Amygdala (tissue), 56 donors: ENCODE results near the gene USP49.

Source experiments
- DNase-seq, 56 donors: peaks; one replicate each; lab custom pipeline; 2025; lab: John Stamatoyannopoulos, UW

Gene USP49

GRCh38 chr6:41785254-41785653 is 109.9 kb downstream of the USP49 start:
- no peak for DNase-seq

GRCh38 chr6:41784581-41785171 is 110.5 kb downstream of the USP49 start:
- no peak for DNase-seq

GRCh38 chr6:41783106-41783780 is 111.9 kb downstream of the USP49 start:
- DNase-seq, result no peak

- no peak for DNase-seq
Observed at GRCh38 chr6:41781366-41781730, 113.8 kb downstream of the USP49 start.

GRCh38 chr6:41780551-41781365 is 114.4 kb downstream of the USP49 start, which contains the start of gene PRICKLE4:
TSS of gene PRICKLE4 (plus strand) at chr6:41780782. CDS start at chr6:41783474, 2,692 bp downstream.
- DNase-seq, result peak in 11 of 56 donors; percentile 15 to 48 (median 36)

- DNase-seq, result peak; percentile 59 to 100 (median 97)
Observed at GRCh38 chr6:41779788-41780550, 115.2 kb downstream of the USP49 start, which contains the start of gene FRS3. TSS of gene FRS3 (minus strand) at chr6:41779900. CDS start at chr6:41776987, 2,913 bp downstream.

GRCh38 chr6:41779336-41779735 is 115.8 kb downstream of the USP49 start:
- peak in 3 of 56 donors; percentile 49 to 54 (median 52) for DNase-seq

- no peak for DNase-seq
Observed at GRCh38 chr6:41778895-41779294, 116.3 kb downstream of the USP49 start.

- no peak for DNase-seq
Observed at GRCh38 chr6:41777551-41778285, 117.5 kb downstream of the USP49 start.

GRCh38 chr6:41775293-41775882 is 119.8 kb downstream of the USP49 start:
- DNase-seq, result no peak

GRCh38 chr6:41774841-41775240 is 120.3 kb downstream of the USP49 start:
- no peak for DNase-seq

GRCh38 chr6:41771058-41771983 is 123.9 kb downstream of the USP49 start:
- DNase-seq, result no peak

- DNase-seq, result no peak
Observed at GRCh38 chr6:41770381-41771057, 124.7 kb downstream of the USP49 start.

GRCh38 chr6:41769376-41769775 is 125.8 kb downstream of the USP49 start:
- no peak for DNase-seq

GRCh38 chr6:41768545-41769308 is 126.4 kb downstream of the USP49 start:
- no peak for DNase-seq

- peak in 1 of 56 donors; percentile 13 for DNase-seq
Observed at GRCh38 chr6:41767112-41767833, 127.9 kb downstream of the USP49 start.
